NK-92 treated with Interleukin-12 subunit alpha and Interleukin-12 subunit beta, amount 100 ng/mL, for 24 hours (cell line): Measurements from ENCODE around the gene FYB1.

ENCODE experiments used
- DNase-seq: peaks from one replicate; lab custom pipeline; 2025; lab: John Stamatoyannopoulos, UW

FYB1 gene

GRCh38 chr5:39203951-39204350, 15.4 kb downstream of the FYB1 start:
- no peak for DNase-seq

GRCh38 chr5:39203275-39203922, 16.0 kb downstream of the FYB1 start:
- DNase-seq, result no peak

- DNase-seq, result peak; percentile 41
Measured at GRCh38 chr5:39202597-39203274, 16.6 kb downstream of the FYB1 start.

GRCh38 chr5:39201781-39202596, 17.4 kb downstream of the FYB1 start:
- DNase-seq, result no peak

GRCh38 chr5:39201160-39201780, 18.1 kb downstream of the FYB1 start:
- DNase-seq, result no peak

GRCh38 chr5:39200081-39200480, 19.3 kb downstream of the FYB1 start:
- peak; percentile 19 for DNase-seq

- DNase-seq, result no peak
Measured at GRCh38 chr5:39199335-39199734, 20.0 kb downstream of the FYB1 start.

- DNase-seq, result no peak
Measured at GRCh38 chr5:39198127-39198526, 21.2 kb downstream of the FYB1 start.

GRCh38 chr5:39197556-39197955, 21.8 kb downstream of the FYB1 start:
- no peak for DNase-seq

- no peak for DNase-seq
Measured at GRCh38 chr5:39195198-39195826, 24.1 kb downstream of the FYB1 start.

GRCh38 chr5:39194466-39195136, 24.8 kb downstream of the FYB1 start:
- DNase-seq, result no peak

GRCh38 chr5:39193553-39194465, 25.6 kb downstream of the FYB1 start:
- DNase-seq, result no peak

GRCh38 chr5:39192450-39193160, 26.8 kb downstream of the FYB1 start:
- DNase-seq, result no peak

GRCh38 chr5:39191216-39191615, 28.1 kb downstream of the FYB1 start:
- DNase-seq, result no peak

GRCh38 chr5:39190311-39191102, 28.9 kb downstream of the FYB1 start:
- DNase-seq, result no peak

GRCh38 chr5:39189292-39189955, 29.9 kb downstream of the FYB1 start:
- DNase-seq, result no peak

GRCh38 chr5:39187831-39188731, 31.3 kb downstream of the FYB1 start:
- no peak for DNase-seq
